Fibroblast of the aortic adventitia (primary cell): Measurements from ENCODE around the gene PRAC1. TPM values are rescaled to one million over a fixed set of nuclear protein-coding genes. Genes with fewer than 3 reads are reported as not detected.

Source experiments
- DNase-seq: peaks from one replicate; pipeline ENCODE4 v3.0.0-alpha.2; 2010; ENCODE audit warnings: low read depth
- H3K4me3 ChIP-seq: 2 replicates; pipeline ENCODE4 v1.5.1; 2011; ENCODE audit warnings: low read depth, mild to moderate bottlenecking, control low read depth, low read length, moderate library complexity
- total RNA-seq: library from RNA; depleted of rRNA; stranded (reverse); fragments of >200 nt; gene quantifications from 2 replicates; pipeline ENCODE4 v1.2.3, GENCODE V29; 2012; ENCODE audit warnings: low replicate concordance
- TF ChIP-seq, protein P1 (sequence below): IDR thresholded peaks from 2 replicates; pipeline ENCODE4 v1.5.1; 2011; ENCODE audit warnings: mild to moderate bottlenecking, low read length, control low read depth, inconsistent platforms; ENCODE audit not compliant: insufficient read depth

PRAC1 gene
- total RNA-seq, 1 donor: not detected

DNA sequence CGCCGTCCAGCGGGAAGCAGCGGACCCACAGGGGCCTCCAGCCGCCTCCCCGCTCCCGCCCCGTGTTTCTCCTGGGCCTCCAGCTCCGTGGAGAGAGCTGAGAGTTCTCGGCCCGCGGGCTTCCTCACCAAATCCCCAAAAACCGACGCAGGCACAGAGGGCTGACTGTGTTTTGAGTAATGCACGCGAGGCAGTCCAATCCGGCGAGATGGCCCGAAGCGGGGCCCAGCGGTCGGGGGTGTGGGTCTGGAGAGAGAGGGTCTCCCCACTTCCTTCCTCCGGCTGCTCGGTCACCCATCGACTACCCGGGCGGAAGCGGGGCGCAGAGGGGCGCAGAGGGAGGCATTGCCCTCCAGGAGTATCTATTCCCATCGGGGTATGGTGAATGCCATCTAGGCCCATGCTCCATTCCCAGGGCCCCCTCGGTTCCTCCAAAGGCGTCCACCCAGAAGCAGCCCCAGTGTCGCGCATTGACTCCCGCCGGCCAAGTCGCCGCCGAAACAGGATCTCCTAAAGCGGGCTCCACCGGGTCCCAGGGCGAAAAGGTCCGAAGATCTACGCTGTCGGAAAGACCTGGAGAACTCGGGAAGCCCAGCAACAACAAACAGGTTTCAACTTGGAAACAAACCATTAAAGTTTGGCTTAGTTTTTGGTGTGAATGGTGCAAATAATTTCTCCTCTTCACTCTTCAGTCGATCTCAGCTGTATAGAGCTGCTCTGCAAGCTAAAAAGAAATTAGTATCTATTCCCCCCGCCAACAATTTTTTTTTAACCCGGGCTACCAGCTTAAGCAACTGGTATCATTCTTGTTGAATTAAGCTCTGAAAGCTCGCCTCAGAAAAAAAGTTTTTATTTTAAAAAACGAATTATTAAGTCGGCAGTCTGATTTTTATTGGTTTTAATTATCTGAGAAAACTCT, 25.4 kb upstream of the PRAC1 start:
- TF ChIP-seq, protein P1, sequence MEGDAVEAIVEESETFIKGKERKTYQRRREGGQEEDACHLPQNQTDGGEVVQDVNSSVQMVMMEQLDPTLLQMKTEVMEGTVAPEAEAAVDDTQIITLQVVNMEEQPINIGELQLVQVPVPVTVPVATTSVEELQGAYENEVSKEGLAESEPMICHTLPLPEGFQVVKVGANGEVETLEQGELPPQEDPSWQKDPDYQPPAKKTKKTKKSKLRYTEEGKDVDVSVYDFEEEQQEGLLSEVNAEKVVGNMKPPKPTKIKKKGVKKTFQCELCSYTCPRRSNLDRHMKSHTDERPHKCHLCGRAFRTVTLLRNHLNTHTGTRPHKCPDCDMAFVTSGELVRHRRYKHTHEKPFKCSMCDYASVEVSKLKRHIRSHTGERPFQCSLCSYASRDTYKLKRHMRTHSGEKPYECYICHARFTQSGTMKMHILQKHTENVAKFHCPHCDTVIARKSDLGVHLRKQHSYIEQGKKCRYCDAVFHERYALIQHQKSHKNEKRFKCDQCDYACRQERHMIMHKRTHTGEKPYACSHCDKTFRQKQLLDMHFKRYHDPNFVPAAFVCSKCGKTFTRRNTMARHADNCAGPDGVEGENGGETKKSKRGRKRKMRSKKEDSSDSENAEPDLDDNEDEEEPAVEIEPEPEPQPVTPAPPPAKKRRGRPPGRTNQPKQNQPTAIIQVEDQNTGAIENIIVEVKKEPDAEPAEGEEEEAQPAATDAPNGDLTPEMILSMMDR: no peak
- no peak overlapping the region for H3K4me3 ChIP-seq
- no peak for DNase-seq

DNA sequence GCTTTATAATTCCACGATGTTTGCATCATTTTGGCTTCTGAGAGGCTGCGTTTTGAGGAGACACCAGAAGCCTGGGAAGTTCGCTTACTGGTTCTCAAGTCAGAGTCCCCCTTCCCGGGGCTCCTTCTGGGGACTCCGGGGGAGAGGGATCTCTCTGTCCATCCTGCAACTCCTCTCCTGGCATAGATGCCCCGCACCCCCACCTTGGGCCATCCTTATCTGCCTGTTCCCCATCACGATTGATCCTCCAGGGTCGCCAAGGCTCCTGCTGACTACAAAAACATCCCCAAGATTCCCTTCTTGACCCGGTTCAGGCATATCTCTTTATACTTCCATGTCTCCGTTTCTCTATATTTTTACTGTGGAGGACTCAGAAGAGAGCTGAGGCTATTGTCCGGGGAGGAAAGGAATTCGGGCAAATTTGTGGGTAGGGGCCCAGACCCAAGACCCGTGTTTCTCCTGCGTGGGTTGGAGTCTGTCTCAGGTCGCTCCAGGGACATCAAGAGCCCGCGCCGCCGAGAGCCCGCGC, 24.7 kb upstream of the PRAC1 start:
- no peak overlapping the region for H3K4me3 ChIP-seq
- TF ChIP-seq, protein P1: no peak
- DNase-seq: no peak

DNA sequence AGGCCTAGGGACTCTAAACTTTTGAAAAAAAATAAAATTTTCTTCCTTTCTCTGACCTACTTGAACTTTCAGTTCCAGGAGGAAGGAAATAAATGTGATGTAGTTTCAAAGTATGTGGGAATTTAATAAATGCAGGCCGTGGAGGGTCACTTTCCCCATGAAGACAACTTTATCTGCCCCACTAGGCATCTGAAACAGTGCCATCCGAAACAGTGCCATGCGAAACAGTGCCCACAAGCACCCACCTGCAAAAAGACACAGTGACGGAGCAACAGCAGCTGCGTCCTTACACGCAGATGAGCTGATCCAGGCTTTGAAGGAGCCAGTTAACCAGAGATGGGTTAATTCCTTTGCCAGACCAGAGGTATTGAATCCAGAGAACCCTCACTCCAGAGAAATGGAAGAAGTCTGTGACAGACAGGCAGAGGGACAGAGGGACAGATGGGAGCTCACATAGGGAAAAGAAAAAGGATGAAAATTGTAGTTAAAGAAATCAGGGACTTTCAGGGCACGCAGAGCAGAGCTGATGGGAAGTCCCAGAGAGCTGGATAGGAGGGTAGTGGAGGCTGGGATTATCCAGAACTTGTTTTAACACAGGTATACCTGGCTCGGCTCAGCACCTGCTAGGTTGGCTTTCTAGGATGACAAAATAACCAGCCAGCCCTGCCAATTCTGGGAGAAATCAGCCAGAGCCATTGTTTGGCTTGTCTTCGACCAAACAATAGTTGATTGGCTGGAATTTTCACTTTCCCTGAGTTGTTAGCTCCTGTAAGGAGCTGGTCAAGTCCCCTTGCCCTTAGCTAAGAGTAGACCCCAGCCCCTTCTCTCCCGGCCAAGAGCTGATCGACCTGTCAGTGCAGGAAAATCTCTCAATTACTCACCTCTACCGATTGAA, 23.3 kb upstream of the PRAC1 start:
- no peak for DNase-seq

DNA sequence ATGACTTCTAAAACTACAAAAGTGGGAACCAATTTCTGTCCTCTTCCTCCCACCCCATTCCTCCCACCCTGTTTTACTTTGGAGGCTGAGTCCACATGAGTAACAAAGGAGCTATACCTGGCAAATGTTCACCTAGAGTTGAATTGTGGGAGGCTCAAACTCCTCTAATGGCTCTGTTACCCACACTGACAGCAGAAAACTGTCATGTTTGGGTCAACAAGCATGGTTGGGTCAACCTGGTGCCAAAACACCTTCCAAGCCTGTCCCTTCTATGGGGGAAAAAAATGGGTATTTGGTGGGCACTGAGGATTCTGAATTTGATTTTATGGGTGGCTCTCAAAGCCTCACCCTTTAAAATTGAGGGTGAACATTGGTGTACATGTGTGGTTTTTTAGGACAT, 18.2 kb upstream of the PRAC1 start:
- no peak overlapping the region for H3K4me3 ChIP-seq
- DNase-seq: no peak
- TF ChIP-seq, protein P1: no peak

More for the DNA sequence above, 23.3 kb upstream of the PRAC1 start:
- TF ChIP-seq, protein P1: no peak
- H3K4me3 ChIP-seq: no peak overlapping the region

DNA sequence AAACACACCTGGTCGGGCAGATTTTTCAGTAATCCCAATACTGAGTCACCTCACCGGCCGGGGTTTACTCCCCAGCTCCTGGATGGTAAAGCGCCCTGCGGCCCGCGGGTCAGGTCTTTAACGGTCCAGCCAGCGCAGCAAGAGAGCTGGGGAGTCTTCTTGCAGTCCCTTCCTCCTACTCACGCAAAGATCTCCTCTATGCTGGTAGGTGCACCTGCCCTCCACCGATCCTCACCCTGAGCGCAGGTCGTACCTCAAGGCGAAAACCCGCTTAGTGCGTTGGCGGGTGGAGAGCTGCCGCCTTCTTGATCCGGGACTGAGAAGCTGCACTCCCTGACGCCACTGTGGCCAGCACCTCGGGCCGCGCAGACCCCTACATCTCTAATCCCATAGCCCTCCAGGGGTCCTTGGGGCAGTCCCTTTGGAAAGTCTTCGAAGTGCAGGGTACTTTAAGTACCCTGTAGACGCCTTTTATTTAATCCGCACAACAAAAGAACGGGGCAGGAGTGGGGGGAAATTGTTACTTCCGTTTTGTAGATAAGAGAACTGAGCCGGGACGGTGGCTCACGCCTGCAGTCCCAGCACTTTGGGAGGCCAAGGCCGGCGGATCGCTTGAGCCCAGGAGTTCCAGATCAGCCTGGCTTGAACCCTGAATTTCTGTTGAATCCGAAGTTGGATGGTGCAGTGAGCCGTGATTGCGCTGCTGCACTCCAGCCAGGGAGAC, 16.6 kb upstream of the PRAC1 start:
- H3K4me3 ChIP-seq: no peak overlapping the region
- TF ChIP-seq, protein P1: no peak
- DNase-seq: no peak

DNA sequence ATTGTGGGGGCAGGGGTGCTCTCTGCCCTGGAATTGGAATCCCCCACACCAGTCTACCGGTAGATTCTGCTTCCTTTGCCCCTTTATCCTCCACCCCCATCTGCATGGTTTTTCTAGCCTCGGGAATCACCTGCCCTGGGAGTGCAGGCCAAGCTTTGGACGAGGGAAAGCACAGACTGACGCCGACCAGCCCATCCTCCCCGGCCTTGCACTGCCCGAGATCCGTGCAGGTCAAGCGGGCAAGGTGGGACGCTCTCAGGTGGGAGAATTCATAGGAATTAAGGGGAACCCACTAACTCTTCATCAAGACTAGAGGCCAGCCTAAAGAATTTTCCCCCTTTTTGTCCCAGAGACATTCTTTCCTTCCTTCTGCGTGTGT, 16.1 kb upstream of the PRAC1 start:
- H3K4me3 ChIP-seq: no peak overlapping the region
- TF ChIP-seq, protein P1: no peak
- DNase-seq: no peak
